ENCODE measurements around the gene SMCO4. TPM values are rescaled to one million over a fixed set of nuclear protein-coding genes. Genes with fewer than 3 reads are reported as not detected.

SMCO4 gene
- total RNA-seq, 4 donors from 2014 or later: 24.8 to 93.0 (median 40.2) TPM

DNA sequence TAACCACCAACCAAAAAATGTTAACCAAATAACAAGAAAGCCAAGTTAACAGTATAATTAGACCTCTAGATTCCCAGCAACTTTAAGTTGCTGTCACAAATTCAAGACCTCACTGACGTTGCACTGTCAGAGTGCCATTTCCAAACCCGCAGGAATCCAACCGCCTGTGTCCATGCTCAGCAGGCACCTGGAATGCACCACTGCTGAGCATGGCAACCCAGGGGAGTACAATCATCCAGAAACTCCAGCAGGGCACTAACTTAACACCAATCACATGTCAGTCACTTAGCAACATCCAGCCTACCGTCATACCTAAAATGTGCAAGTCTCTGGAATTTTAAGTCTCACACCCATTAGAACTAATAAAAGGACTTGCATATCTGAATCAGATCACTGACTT lies 48.8 kb downstream of the SMCO4 start:
- DNase-seq: no peak
- Histone ChIP-seq H3K9me3 (no peaks in the 10 kb centered on the region), H3K4me3 (no peak overlapping the region), H3K4me1 (peaks cover 0 to 14% (median 0%) of the 10 kb centered on the region in 4 donors), H3K27ac (no peak overlapping the region), H3K36me3 (no peaks in the 10 kb centered on the region), H3K27me3 (no peaks in the 10 kb centered on the region)
- TF ChIP-seq POLR2A (IDR thresholded peaks at IDR 0.05): no peak

DNA sequence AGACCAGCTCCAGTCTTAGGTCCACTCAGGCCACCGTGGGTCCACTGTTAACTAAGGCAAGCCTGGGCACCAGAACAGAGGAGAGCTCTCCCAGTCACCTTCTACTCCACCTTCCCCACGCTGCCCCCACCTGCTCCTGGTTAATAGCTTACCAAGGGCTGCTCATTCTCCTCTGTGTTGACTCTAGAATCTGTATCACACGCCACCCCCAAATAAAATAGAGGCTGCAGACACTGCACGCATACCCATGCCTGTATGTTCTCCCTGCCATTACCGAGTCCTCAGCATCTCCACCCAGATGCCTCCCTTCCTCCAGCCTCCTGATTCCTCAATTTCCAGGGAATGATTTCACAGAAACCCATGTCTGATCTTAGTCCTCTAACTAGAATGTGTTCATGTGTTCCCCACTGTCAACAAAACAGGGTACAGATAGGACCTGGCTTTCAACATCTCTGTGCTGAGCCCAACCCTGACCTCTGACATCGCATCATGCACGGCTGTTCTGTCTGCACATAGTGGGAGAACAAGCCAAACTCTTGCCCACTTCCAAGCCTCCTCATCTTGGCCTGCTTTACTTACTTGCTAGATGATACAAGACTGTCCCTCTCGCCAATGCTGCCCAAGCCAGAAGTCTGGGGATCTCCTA lies 49.8 kb downstream of the SMCO4 start:
- Histone ChIP-seq H3K27me3 (no peaks in the 10 kb centered on the region), H3K9me3 (no peaks in the 10 kb centered on the region), H3K4me1 (peaks cover 0 to 13% (median 0%) of the 10 kb centered on the region in 4 donors), H3K27ac (no peak overlapping the region), H3K36me3 (no peaks in the 10 kb centered on the region), H3K4me3 (no peak overlapping the region)
- no peak for DNase-seq
- no peak for TF ChIP-seq POLR2A (IDR thresholded peaks at IDR 0.05)
- TF ChIP-seq, protein P1, sequence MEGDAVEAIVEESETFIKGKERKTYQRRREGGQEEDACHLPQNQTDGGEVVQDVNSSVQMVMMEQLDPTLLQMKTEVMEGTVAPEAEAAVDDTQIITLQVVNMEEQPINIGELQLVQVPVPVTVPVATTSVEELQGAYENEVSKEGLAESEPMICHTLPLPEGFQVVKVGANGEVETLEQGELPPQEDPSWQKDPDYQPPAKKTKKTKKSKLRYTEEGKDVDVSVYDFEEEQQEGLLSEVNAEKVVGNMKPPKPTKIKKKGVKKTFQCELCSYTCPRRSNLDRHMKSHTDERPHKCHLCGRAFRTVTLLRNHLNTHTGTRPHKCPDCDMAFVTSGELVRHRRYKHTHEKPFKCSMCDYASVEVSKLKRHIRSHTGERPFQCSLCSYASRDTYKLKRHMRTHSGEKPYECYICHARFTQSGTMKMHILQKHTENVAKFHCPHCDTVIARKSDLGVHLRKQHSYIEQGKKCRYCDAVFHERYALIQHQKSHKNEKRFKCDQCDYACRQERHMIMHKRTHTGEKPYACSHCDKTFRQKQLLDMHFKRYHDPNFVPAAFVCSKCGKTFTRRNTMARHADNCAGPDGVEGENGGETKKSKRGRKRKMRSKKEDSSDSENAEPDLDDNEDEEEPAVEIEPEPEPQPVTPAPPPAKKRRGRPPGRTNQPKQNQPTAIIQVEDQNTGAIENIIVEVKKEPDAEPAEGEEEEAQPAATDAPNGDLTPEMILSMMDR (IDR thresholded peaks at IDR 0.05): no peak

DNA sequence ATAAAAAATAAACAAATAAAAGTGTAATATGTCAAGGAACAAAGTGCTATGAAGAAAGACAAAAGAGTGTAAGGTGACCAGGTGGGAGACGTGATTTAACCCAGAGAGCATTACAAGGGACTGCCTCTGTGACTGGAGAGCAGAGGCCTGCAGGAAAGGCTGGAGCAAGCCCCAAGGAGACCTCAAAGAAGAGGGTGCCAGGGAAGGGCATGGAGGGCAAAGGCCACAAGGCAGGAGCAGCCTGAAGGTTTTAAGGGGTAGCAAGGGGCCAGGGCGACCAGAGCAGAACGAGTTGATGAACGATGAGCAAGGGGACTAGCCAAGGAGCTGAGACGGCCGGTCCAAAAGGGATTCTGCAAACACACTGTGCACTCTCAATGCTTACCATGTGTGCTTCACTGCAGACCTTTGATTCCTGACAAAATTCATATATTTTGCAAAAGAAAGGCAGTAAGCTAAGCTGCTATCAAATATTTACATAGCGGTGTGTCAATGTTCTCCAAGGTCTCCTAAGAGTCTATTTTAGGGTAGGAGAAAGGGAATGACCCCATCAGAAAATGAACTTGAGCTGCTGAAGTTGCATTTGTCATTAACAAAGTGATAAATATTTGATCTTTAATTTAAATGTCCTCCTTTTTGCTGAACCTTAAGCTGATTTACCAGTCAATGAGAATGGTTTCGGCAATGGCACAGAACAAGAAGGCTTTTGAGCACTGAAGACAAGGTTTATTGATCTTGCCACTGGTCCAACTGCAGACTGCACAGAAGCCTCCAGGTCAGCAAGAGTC lies 50.5 kb downstream of the SMCO4 start:
- Histone ChIP-seq H3K27me3 (no peaks in the 10 kb centered on the region), H3K4me1 (peaks cover 0 to 10% (median 0%) of the 10 kb centered on the region in 4 donors), H3K27ac (no peak overlapping the region), H3K4me3 (no peak overlapping the region), H3K9me3 (no peaks in the 10 kb centered on the region), H3K36me3 (no peaks in the 10 kb centered on the region)
- TF ChIP-seq, protein P1 (IDR thresholded peaks at IDR 0.05): no peak
- no peak for TF ChIP-seq POLR2A (IDR thresholded peaks at IDR 0.05)
- no peak for DNase-seq

DNA sequence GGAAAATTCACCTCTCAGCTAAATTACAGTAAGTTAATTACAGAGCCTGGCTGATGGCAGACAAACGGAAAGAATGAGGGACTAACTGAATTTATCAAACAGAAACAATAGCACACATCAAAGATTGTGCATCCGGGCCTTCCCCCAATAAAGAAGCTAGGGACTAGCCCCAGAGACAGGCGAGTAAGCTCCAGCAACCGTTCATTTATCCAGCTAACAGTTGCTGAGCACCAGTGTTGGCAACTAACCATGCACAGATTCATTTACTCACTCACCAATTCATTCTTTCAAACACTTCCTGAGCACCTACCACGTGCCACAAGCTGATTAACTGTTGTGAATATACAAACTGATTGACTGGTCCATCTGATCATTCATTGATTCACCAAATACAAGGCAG lies 51.2 kb downstream of the SMCO4 start:
- TF ChIP-seq, protein P1 (IDR thresholded peaks at IDR 0.05): no peak
- TF ChIP-seq POLR2A (IDR thresholded peaks at IDR 0.05): no peak
- Histone ChIP-seq H3K4me3 (no peak overlapping the region), H3K36me3 (no peaks in the 10 kb centered on the region), H3K9me3 (no peaks in the 10 kb centered on the region), H3K27ac (no peak overlapping the region), H3K4me1 (peaks cover 0 to 15% (median 0%) of the 10 kb centered on the region in 4 donors), H3K27me3 (no peaks in the 10 kb centered on the region)
- no peak for DNase-seq

DNA sequence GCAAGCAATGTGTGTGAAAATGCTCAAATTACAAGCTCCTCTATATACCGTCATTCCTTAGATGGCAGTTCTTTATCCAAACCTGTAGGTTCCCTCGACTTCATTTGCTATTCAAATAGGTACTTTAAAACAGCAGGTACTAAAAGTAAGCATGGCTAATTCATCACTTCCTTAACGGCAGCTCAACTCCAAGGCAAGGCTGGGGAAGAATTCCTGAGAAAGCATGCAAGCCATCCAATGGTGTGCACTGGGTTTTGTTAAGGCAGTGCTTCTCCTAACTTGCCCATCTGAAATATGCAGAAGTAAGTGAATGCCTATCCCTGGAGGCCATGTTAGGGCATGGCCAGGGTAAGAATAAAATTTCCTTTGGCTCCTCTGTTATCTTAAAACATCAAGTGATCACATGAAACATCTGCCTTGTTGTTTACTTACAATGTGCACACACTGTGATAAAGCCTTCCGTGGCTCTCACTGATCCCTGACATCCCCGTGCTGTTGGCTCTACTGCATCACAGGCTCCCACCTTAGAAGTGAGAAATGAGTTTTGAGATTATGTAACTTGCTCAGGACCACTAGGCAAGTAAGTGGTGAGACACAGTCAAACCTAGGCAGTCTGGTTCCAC lies 52.1 kb downstream of the SMCO4 start:
- H3K27me3 ChIP-seq: no peaks in the 10 kb centered on the region
- no peak for TF ChIP-seq POLR2A (IDR thresholded peaks at IDR 0.05)
- TF ChIP-seq, protein P1 (IDR thresholded peaks at IDR 0.05): no peak
- no peaks in the 10 kb centered on the region for H3K36me3 ChIP-seq

DNA sequence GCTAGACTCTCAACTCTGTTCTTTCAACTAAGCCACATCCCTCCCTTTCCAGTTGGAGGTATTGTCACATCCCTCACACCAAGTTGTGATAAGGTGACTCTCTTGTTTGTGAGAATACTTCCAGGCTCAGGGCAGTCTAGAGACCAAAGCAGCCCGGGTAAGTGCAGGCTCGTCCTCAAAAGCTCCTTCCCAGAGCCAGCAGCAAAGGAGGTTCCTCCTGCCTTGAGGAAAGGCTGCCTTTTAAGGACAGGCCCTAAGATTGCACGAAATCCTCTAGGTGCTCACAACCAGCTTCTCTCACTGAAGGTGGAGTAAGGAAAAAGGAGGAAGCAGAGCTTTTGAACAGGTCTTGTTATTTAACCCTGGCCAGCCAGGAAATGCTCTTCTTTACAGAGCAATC lies 53.4 kb downstream of the SMCO4 start:
- Histone ChIP-seq H3K4me3 (no peak overlapping the region), H3K4me1 (peaks cover 0 to 23% (median 0%) of the 10 kb centered on the region in 4 donors), H3K36me3 (no peaks in the 10 kb centered on the region), H3K9me3 (no peaks in the 10 kb centered on the region), H3K27me3 (no peaks in the 10 kb centered on the region), H3K27ac (no peak overlapping the region)
- no peak for TF ChIP-seq POLR2A (IDR thresholded peaks at IDR 0.05)
- TF ChIP-seq, protein P1 (IDR thresholded peaks at IDR 0.05): no peak
- no peak for DNase-seq

More for the DNA sequence above, 52.1 kb downstream of the SMCO4 start:
- no peak for DNase-seq
- peaks cover 0 to 20% (median 0%) of the 10 kb centered on the region in 4 donors for H3K4me1 ChIP-seq
- no peaks in the 10 kb centered on the region for H3K9me3 ChIP-seq
- no peak overlapping the region for H3K4me3 ChIP-seq
- no peak overlapping the region for H3K27ac ChIP-seq

Measured in Peyer's patch (tissue), 4 donors.